ENCODE measurements around the gene SELENBP1. TPM values are rescaled to one million over a fixed set of nuclear protein-coding genes. Genes with fewer than 3 reads are reported as not detected.

SELENBP1 gene
- total and polyA plus RNA-seq, 2 of the 13 experiments (the other 11 are each of a cell fraction or from before 2014, with no cell fraction given): 27.8 to 29.0 TPM

DNA sequence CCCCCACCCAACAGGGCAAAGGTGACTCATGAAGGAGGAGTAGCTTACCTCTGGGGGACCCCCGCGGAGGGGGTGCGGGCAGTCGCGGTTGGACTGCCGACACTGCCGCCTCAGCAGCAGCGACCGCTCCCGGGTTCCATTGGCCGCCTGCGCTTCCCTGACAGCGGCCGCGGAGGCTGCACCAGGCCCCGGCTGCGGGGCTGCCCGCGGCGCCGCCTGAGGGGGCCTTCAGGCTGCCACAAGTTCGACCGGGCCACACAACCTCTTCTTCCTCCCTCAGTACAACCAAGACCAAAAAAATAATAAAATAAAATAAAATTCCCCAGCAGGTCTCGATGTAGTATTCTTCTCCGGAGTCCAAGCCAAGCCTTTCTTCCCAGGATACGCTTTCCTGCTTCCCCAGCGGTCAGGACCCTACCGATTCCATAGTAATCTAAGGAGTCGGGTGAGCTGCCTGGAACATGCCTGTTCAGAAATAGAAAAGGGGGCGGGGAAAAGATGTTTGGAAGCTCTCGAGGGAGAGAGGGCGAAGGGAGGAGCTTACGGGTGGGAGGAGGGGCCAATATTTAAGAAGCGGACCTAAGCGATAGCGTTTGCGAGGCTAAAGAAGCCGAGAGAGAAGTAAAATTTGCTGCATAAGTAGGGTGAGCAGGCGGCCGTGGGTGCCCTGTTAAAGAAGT lies 45.1 kb downstream of the SELENBP1 start, which contains the start of gene PI4KB:
TSS of gene PI4KB (minus strand) at position 194 of the 680 bp plus-strand sequence. CDS start 10,935 bp downstream, outside the sequence.
- H3K27ac ChIP-seq (ENCODE audit: extremely low read length, insufficient read depth, low read length): peak within 1 kb of the TSS; percentile 93
- peak within 1 kb of the TSS; percentile 78 to 82 (median 79) for H3K4me3 ChIP-seq (replicated peaks in 1 of 3; ENCODE audit: insufficient read depth in 1 of 3, low read depth in 2 of 3, low read length in 3 of 3)
- in situ Hi-C loops (cut with HindIII; ENCODE audit: extremely low pct_ligation_motif_present, low pct_unique_long_range_greater_than_20kb) (no loop called here), intact Hi-C loops (cut with micrococcal nuclease; ENCODE audit: unreplicated experiment) (loop anchor here (1.0 kb wide), 1 partner anchor 46 kb away; no protein-coding TSS in a partner anchor)
- peak within 1 kb of the TSS; percentile 87 for H3K9ac ChIP-seq (ENCODE audit: insufficient read depth, low read depth, low read length)
- under 1% methylated on average over 25 of the region's 40 CpGs for WGBS (ENCODE audit: low lambda C conversion rate)
- ATAC-seq (peak; percentile 92), FAIRE-seq (peak; percentile 46), DNase-seq (ENCODE audit: low spot score) (peak; percentile 97)
- no peaks in the 10 kb centered on the region for H3K9me3 ChIP-seq (ENCODE audit: low read length)
- H2AFZ ChIP-seq (ENCODE audit: low read length): peak within 1 kb of the TSS; percentile 82
- BruUV-seq (replicated peaks): no TSS peak
- no peaks in the 10 kb centered on the region for H4K20me1 ChIP-seq (ENCODE audit: insufficient read depth, low read length)
- POLR2A ChIA-PET: interaction anchor here (0.6 to 2.5 kb wide), 20 partner anchors 9 to 630 kb away, joined by 3 to 21 read pairs (median 5); partner anchors contain the start of genes GOLPH3L, POGZ, PSMB4 and RFX5
- peak within 1 kb of the TSS; percentile 92 for H3K4me2 ChIP-seq (ENCODE audit: low read depth, low read length)
- peaks cover 2 to 3% of the 10 kb centered on the region in 2 experiments; a peak in 2 of 5 replicates for H3K36me3 ChIP-seq (replicated peaks in 1 of 2; ENCODE audit: control insufficient read depth in 1 of 2, insufficient read depth in 2 of 2, low read length in 2 of 2)
- peaks cover 18% of the 10 kb centered on the region for H3K79me2 ChIP-seq (ENCODE audit: insufficient read depth, low read length)
- H3K4me1 ChIP-seq (ENCODE audit: insufficient read depth, low read length): peaks cover 33% of the 10 kb centered on the region
- CTCF ChIA-PET (ENCODE audit: low intra/inter-chr PET ratio, low total read pairs): no interaction called here
- no peaks in the 10 kb centered on the region; a peak in 1 of 5 replicates for H3K27me3 ChIP-seq (ENCODE audit: control insufficient read depth in 1 of 2, insufficient read depth in 2 of 2, low read length in 2 of 2)
- TF ChIP-seq ZNF564 (CRISPR knock-in tag; IDR thresholded peaks at IDR 0.05) (0 out of 2 replicates have a peak, but pooled peaks have one; percentile 70), POLR2AphosphoS5 (IDR thresholded peaks at IDR 0.05; ENCODE audit: low read depth, low read length) (peak; percentile 78), NFE2L1 (CRISPR knock-in tag; IDR thresholded peaks at IDR 0.05; ENCODE audit: borderline replicate concordance) (no peak), SAP130 (CRISPR knock-in tag; IDR thresholded peaks at IDR 0.05; ENCODE audit: low read depth) (peak; percentile 47), ZNF333 (CRISPR knock-in tag; IDR thresholded peaks at IDR 0.05; ENCODE audit: borderline replicate concordance) (0 out of 2 replicates have a peak, but pooled peaks have one; percentile 29), NFYC (CRISPR knock-in tag; IDR thresholded peaks at IDR 0.05) (no peak), ZBTB40 (IDR thresholded peaks at IDR 0.05) (no peak), ZBTB40 (CRISPR knock-in tag; IDR thresholded peaks at IDR 0.05) (0 out of 2 replicates have a peak, but pooled peaks have one; percentile 35), ZFX (CRISPR knock-in tag; IDR thresholded peaks at IDR 0.05; ENCODE audit: low read depth) (peak; percentile 69), BCL6 (CRISPR knock-in tag; IDR thresholded peaks at IDR 0.05) (peak; percentile 10; the same call in 1 of the 2 replicates)
- TF ChIP-seq, protein P1, sequence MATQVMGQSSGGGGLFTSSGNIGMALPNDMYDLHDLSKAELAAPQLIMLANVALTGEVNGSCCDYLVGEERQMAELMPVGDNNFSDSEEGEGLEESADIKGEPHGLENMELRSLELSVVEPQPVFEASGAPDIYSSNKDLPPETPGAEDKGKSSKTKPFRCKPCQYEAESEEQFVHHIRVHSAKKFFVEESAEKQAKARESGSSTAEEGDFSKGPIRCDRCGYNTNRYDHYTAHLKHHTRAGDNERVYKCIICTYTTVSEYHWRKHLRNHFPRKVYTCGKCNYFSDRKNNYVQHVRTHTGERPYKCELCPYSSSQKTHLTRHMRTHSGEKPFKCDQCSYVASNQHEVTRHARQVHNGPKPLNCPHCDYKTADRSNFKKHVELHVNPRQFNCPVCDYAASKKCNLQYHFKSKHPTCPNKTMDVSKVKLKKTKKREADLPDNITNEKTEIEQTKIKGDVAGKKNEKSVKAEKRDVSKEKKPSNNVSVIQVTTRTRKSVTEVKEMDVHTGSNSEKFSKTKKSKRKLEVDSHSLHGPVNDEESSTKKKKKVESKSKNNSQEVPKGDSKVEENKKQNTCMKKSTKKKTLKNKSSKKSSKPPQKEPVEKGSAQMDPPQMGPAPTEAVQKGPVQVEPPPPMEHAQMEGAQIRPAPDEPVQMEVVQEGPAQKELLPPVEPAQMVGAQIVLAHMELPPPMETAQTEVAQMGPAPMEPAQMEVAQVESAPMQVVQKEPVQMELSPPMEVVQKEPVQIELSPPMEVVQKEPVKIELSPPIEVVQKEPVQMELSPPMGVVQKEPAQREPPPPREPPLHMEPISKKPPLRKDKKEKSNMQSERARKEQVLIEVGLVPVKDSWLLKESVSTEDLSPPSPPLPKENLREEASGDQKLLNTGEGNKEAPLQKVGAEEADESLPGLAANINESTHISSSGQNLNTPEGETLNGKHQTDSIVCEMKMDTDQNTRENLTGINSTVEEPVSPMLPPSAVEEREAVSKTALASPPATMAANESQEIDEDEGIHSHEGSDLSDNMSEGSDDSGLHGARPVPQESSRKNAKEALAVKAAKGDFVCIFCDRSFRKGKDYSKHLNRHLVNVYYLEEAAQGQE (IDR thresholded peaks at IDR 0.05; ENCODE audit: borderline replicate concordance in 1 of 2, low read depth in 1 of 2, low read length in 2 of 2): 0 out of 4 replicates have a peak, but pooled peaks of 1 of the 2 experiments have one; percentile 5
